ENCODE results near the gene MACROD2.

Gene MACROD2

GRCh38 chr20:14759979-14760378, 764.7 kb downstream of the MACROD2 start:
- DNase-seq (ENCODE audit: low read depth) = no peak
- no peak overlapping the region for H3K4me3 ChIP-seq (ENCODE audit: control insufficient read depth, low read depth, low read length)
- TF ChIP-seq, protein P1, sequence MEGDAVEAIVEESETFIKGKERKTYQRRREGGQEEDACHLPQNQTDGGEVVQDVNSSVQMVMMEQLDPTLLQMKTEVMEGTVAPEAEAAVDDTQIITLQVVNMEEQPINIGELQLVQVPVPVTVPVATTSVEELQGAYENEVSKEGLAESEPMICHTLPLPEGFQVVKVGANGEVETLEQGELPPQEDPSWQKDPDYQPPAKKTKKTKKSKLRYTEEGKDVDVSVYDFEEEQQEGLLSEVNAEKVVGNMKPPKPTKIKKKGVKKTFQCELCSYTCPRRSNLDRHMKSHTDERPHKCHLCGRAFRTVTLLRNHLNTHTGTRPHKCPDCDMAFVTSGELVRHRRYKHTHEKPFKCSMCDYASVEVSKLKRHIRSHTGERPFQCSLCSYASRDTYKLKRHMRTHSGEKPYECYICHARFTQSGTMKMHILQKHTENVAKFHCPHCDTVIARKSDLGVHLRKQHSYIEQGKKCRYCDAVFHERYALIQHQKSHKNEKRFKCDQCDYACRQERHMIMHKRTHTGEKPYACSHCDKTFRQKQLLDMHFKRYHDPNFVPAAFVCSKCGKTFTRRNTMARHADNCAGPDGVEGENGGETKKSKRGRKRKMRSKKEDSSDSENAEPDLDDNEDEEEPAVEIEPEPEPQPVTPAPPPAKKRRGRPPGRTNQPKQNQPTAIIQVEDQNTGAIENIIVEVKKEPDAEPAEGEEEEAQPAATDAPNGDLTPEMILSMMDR (IDR thresholded peaks at IDR 0.05; ENCODE audit: control insufficient read depth, insufficient read depth, low read depth, low read length, missing control alignments) = no peak

DNA sequence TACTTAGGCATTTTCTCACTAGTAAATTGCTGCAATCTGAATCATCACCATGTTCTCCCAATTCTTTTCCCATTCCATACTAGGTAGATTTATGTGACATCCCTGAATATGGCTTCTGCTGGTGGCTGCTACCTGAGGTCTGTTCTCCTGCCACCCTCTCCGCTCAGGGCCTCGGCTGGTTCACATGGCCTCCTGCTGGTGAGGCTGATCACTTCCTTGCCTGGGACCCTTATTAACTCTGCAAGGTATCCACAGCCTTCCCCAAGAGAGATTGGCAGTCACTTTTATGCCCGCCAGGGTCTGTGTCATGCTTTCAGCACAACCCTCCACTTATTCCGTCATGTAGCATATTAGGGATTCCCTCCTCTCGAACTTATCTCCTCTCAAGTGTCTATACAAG, 766.6 kb downstream of the MACROD2 start:
- TF ChIP-seq, protein P1 (IDR thresholded peaks at IDR 0.05; ENCODE audit: control insufficient read depth, insufficient read depth, low read depth, low read length, missing control alignments) = no peak
- no peak for DNase-seq (ENCODE audit: low read depth)
- H3K4me3 ChIP-seq (ENCODE audit: control insufficient read depth, low read depth, low read length) = no peak overlapping the region

GRCh38 chr20:14764511-14765369, 769.4 kb downstream of the MACROD2 start:
- DNase-seq (ENCODE audit: low read depth) = no peak
- TF ChIP-seq, protein P1 (IDR thresholded peaks at IDR 0.05; ENCODE audit: control insufficient read depth, insufficient read depth, low read depth, low read length, missing control alignments) = no peak
- H3K4me3 ChIP-seq (ENCODE audit: control insufficient read depth, low read depth, low read length) = no peak overlapping the region

- TF ChIP-seq, protein P1 (IDR thresholded peaks at IDR 0.05; ENCODE audit: control insufficient read depth, insufficient read depth, low read depth, low read length, missing control alignments) = no peak
- no peak for DNase-seq (ENCODE audit: low read depth)
- H3K4me3 ChIP-seq (ENCODE audit: control insufficient read depth, low read depth, low read length) = no peak overlapping the region
Measured at GRCh38 chr20:14765370-14765701, 770.0 kb downstream of the MACROD2 start.

DNA sequence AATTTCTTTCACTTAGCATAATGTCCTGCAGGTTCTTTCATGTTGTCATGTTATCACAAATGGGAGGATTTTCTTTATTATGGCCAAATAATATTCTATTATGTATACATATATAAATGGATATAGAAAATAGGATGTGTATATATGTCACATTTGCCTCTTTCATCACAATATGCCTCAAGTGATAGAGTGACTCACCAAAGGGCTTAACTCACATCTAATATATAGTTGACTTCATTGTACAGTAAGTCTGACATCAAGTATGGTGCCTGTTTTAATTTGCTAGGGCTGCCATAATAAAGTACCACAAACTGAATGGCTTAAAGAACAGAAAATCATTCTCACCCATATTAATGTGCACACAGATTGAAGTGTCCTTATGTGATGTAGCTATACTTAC, 778.2 kb downstream of the MACROD2 start:
- H3K4me3 ChIP-seq (ENCODE audit: control insufficient read depth, low read depth, low read length) = no peak overlapping the region
- TF ChIP-seq, protein P1 (IDR thresholded peaks at IDR 0.05; ENCODE audit: control insufficient read depth, insufficient read depth, low read depth, low read length, missing control alignments) = no peak
- DNase-seq (ENCODE audit: low read depth) = no peak

DNA sequence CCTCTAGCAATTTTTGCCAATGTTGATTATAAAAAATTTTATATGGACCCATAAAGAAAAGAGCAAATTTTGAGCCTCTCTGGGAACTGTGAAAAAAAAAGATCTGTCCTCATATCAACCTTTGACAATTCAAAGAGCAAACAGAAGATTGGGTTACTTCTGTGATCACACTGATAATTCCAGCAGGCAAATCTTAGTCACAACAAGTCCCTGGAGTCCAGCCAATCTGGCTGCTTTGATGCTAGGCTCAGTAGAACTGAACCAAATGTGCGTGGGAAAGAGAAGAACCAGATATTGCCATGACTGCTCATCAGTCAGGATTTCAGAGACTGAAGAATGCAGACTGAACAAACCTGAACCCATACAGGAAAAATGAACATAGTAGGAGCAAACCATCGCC, 780.5 kb downstream of the MACROD2 start:
- H3K4me3 ChIP-seq (ENCODE audit: control insufficient read depth, low read depth, low read length) = no peak overlapping the region
- TF ChIP-seq, protein P1 (IDR thresholded peaks at IDR 0.05; ENCODE audit: control insufficient read depth, insufficient read depth, low read depth, low read length, missing control alignments) = no peak
- peak; percentile 32 for DNase-seq (ENCODE audit: low read depth)
